Panc1 (cell line): ENCODE measurements around the gene SYTL4.

Experiments used
- REST ChIP-seq, 2 experiments: IDR thresholded peaks; 2 replicates each; pipeline ENCODE4 v1.6.1; 2011 to 2012; ENCODE audit warnings: low read depth in 2 of 2, control low read depth in 1 of 2, low read length in 1 of 2, mild to moderate bottlenecking in 1 of 2, moderate library complexity in 1 of 2; ENCODE audit not compliant: insufficient read depth in 1 of 2
- TF ChIP-seq, protein P1 (sequence below): fragments of 450-650 bp; IDR thresholded peaks from 2 replicates; pipeline ENCODE4 v1.5.1; 2017; ENCODE audit warnings: mild to moderate bottlenecking

DNA sequence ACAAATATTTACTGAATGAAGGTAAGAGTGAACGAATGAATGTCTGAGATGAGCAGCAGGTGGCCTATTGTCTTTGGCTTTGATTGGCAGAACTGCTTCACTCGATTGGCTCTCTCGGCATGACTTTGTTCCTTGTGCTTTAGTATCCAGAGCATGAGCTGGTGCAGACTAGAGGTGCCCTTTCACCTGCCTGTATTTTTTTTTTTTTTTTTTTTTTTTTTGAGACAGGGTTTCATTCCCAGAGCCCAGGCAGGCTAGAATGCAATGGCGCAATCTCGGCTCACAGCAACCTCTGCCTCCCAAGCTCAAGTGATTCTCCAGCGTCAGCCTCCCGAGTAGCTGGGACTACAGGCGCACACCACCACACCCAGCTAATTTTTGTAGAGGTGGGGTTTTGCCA, 49.0 kb downstream of the SYTL4 start:
- TF ChIP-seq, protein P1, sequence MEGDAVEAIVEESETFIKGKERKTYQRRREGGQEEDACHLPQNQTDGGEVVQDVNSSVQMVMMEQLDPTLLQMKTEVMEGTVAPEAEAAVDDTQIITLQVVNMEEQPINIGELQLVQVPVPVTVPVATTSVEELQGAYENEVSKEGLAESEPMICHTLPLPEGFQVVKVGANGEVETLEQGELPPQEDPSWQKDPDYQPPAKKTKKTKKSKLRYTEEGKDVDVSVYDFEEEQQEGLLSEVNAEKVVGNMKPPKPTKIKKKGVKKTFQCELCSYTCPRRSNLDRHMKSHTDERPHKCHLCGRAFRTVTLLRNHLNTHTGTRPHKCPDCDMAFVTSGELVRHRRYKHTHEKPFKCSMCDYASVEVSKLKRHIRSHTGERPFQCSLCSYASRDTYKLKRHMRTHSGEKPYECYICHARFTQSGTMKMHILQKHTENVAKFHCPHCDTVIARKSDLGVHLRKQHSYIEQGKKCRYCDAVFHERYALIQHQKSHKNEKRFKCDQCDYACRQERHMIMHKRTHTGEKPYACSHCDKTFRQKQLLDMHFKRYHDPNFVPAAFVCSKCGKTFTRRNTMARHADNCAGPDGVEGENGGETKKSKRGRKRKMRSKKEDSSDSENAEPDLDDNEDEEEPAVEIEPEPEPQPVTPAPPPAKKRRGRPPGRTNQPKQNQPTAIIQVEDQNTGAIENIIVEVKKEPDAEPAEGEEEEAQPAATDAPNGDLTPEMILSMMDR, result no peak
- no peak for TF ChIP-seq REST (IDR thresholded peaks at IDR 0.05; ENCODE audit: insufficient read depth in 1 of 2, low read depth in 2 of 2, low read length in 1 of 2)
